Large intestine (tissue), 3 donors: Measurements from ENCODE around the gene ZCWPW1. TPM values are rescaled to one million over a fixed set of nuclear protein-coding genes. Genes with fewer than 3 reads are reported as not detected.

ENCODE experiments used
- DNase-seq, 2 donors: peaks; one replicate each; pipeline versions ENCODE4 v3.0.0 to v3.0.0-alpha.2; 2013
- H3K27ac ChIP-seq: one replicate; pipeline ENCODE4 v1.5.1; 2013; ENCODE audit warnings: low read length
- H3K27me3 ChIP-seq: 2 replicates; pipeline ENCODE4 v1.6.1; 2013; ENCODE audit warnings: low read length; ENCODE audit not compliant: control insufficient read depth, insufficient read depth
- H3K36me3 ChIP-seq: 2 replicates; pipeline ENCODE4 v1.6.1; 2013; ENCODE audit warnings: low read length; ENCODE audit not compliant: control insufficient read depth, insufficient read depth
- H3K4me1 ChIP-seq: one replicate; pipeline ENCODE4 v1.6.1; 2013; ENCODE audit warnings: low read length; ENCODE audit not compliant: control insufficient read depth, insufficient read depth
- H3K4me3 ChIP-seq: one replicate; pipeline ENCODE4 v1.5.1; 2013; ENCODE audit warnings: low read length
- H3K9me3 ChIP-seq: one replicate; pipeline ENCODE4 v1.6.1; 2013; ENCODE audit warnings: mild to moderate bottlenecking, low read depth, low read length, moderate library complexity; ENCODE audit not compliant: control insufficient read depth
- WGBS: methylation state at CpG from one replicate; pipeline ENCODE4 v1.1.5; 2013; ENCODE audit warnings: low lambda C conversion rate; ENCODE audit not compliant: insufficient coverage; 5-methylcytosine and 5-hydroxymethylcytosine counted together
- polyA plus RNA-seq: library from polyadenylated mRNA; unstranded; fragments of 120-200 nt; gene quantifications from one replicate; pipeline ENCODE4 v1.2.1, GENCODE V29; 2013

Gene ZCWPW1
- polyA plus RNA-seq, 1 donor = 4.8 TPM

DNA sequence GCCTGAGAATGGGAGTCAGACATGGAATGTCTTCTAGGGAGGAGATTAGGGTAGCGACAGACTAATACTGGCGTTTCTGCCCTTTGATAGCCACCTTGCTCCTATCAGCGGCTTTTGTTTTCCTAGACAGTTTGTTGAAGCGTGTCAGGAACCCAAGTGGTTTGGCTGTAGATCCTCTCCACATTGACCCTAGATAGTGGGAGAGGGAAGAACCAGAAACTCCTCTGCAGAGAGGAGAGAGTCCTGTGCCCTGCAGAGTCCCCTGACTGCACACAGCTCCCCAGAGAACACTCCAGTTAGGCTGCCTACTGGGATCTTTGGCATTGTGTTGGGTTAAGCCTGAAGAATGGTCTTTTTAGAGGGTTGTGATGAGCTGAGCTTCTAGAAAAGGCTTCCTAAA is 3.5 kb upstream of the ZCWPW1 start:
- peaks cover 33% of the 10 kb centered on the region for H3K4me1 ChIP-seq
- peaks cover 37% of the 10 kb centered on the region for H3K36me3 ChIP-seq
- no peaks in the 10 kb centered on the region for H3K27me3 ChIP-seq
- peaks cover 5% of the 10 kb centered on the region for H3K9me3 ChIP-seq
- no CpG with 5 or more reads among the region's 4 CpGs for WGBS
- peak overlapping the region; percentile 3 for H3K4me3 ChIP-seq
- no peak for DNase-seq
- no peak overlapping the region for H3K27ac ChIP-seq

DNA sequence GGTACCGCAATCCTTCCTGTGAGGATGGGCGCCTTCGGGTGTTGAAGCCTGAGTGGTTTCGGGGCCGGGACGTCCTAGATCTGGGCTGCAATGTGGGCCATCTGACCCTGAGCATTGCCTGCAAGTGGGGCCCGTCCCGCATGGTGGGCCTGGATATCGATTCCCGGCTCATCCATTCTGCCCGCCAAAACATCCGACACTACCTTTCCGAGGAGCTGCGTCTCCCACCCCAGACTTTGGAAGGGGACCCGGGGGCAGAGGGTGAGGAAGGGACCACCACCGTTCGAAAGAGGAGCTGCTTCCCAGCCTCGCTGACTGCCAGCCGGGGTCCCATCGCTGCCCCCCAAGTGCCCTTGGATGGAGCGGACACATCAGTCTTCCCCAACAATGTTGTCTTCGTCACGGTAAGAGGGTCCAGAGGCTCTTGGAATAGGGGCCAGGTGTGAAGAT is 2.8 kb upstream of the ZCWPW1 start:
- DNase-seq = no peak
- peak overlapping the region; percentile 76 for H3K4me3 ChIP-seq

DNA sequence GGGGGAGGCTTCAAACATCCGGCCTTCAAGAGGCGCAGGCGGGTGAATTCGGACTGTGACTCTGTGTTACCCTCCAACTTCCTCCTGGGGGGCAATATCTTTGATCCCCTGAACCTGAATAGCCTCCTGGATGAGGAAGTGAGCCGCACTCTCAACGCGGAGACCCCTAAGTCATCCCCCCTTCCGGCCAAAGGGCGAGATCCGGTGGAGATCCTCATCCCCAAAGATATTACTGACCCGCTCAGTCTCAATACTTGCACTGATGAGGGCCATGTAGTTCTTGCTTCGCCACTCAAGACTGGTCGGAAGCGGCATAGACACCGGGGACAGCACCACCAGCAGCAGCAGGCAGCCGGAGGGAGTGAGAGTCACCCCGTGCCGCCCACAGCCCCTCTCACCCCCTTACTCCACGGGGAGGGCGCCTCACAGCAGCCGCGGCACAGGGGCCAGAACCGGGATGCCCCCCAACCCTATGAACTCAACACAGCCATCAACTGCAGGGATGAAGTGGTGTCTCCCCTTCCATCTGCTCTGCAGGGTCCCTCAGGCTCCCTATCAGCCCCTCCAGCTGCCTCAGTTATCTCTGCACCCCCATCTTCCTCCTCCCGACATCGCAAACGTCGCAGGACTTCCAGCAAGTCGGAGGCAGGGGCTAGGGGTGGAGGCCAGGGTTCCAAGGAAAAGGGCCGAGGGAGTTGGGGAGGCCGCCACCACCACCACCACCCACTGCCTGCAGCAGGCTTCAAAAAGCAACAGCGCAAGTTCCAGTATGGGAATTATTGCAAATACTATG is 2.2 kb upstream of the ZCWPW1 start:
- peaks cover 5% of the 10 kb centered on the region for H3K9me3 ChIP-seq
- peaks cover 37% of the 10 kb centered on the region for H3K36me3 ChIP-seq
- WGBS = no CpG with 5 or more reads among the region's 31 CpGs
- no peak for DNase-seq
- peak overlapping the region; percentile 99 for H3K27ac ChIP-seq
- H3K27me3 ChIP-seq = no peaks in the 10 kb centered on the region
- H3K4me1 ChIP-seq = peaks cover 33% of the 10 kb centered on the region
- peak overlapping the region; percentile 76 for H3K4me3 ChIP-seq

More for the DNA sequence above, 2.8 kb upstream of the ZCWPW1 start:
- Histone ChIP-seq H3K4me1 (peaks cover 33% of the 10 kb centered on the region), H3K27me3 (no peaks in the 10 kb centered on the region), H3K9me3 (peaks cover 5% of the 10 kb centered on the region), H3K27ac (no peak overlapping the region), H3K36me3 (peaks cover 37% of the 10 kb centered on the region)
- no CpG with 5 or more reads among the region's 23 CpGs for whole genome bisulfite sequencing

DNA sequence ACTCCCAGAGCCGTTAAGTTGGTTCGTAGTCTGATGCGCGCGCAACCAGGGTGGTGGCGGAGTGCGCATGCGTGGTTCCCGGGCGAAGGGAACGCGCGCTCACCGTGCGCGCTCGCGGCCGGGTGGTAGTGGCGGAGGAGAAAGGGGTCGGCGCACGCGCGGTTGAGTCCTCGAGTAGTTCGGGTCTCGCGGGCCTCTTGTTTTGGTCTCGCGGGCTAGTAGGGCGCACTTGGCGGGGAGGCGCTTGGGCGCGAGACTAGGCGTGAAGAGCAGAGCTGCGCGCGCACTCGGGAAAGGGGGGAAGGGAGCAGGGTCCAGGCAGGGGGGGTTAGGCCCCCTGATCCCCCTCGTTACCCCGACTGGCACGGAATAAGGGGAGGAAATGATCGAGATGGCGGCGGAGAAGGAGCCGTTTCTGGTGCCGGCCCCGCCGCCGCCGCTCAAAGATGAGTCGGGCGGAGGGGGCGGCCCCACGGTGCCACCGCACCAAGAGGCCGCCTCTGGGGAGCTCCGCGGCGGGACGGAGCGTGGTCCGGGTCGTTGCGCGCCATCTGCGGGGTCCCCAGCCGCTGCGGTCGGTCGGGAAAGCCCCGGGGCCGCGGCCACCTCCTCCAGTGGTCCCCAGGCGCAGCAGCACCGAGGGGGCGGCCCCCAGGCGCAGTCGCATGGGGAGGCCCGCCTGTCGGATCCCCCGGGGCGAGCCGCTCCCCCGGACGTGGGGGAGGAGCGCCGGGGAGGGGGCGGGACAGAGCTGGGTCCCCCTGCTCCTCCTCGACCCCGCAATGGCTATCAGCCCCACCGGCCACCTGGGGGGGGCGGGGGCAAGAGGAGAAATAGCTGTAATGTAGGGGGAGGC is 1.4 kb upstream of the ZCWPW1 start, which contains the start of gene MEPCE:
Gene MEPCE, plus strand, starts transcription at position 195 of the 856 bp plus-strand sequence. Its CDS starts 188 bp downstream, at position 383.
- Histone ChIP-seq H3K36me3 (peaks cover 34% of the 10 kb centered on the region), H3K4me1 (peaks cover 27% of the 10 kb centered on the region), H3K9me3 (peaks cover 5% of the 10 kb centered on the region), H3K27me3 (no peaks in the 10 kb centered on the region), H3K27ac (peak within 1 kb of the TSS; percentile 99), H3K4me3 (peak within 1 kb of the TSS; percentile 76)
- DNase-seq = peak; percentile 95 to 96
- 0% methylated on average over 1 of the region's 95 CpGs for WGBS

DNA sequence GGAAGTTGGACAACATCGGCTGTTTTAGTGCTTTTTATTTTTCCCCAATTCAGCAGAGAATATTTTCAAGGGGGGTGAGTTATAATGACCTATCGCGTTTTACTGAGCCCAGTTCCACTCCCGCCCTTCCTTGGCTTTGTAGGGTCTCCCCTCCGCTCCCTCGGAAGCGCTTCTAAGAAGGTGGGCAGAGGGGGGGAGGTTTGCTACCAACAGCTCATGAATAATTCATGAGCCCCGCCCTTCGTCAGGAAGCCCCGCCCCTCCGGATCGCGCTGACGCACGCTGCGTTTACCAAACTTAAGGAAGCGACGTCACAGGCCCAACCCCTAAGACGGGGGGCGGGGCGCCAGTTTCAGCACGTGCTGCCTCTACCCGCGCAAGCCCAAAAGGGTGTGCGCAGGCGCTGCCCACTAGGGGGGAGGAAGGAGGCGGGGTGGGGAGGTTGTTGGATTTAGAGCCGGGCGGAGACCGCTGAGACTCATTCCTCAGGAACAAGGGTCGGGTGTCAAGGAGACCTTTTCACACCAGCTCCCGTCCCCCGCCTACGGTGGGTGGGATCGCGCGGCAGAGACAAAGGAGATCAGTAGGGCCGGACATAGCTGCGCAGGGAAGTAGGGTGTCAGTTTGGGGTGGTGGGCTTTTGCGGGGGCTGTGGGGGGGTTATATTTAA is 599 bp upstream of the ZCWPW1 start:
- WGBS = no CpG with 5 or more reads among the region's 40 CpGs
- peak; percentile 100 for DNase-seq
- Histone ChIP-seq H3K27ac (peak overlapping the region; percentile 99), H3K36me3 (peaks cover 26% of the 10 kb centered on the region), H3K9me3 (peaks cover 5% of the 10 kb centered on the region), H3K4me3 (peak overlapping the region; percentile 76), H3K4me1 (peaks cover 22% of the 10 kb centered on the region), H3K27me3 (no peaks in the 10 kb centered on the region)

DNA sequence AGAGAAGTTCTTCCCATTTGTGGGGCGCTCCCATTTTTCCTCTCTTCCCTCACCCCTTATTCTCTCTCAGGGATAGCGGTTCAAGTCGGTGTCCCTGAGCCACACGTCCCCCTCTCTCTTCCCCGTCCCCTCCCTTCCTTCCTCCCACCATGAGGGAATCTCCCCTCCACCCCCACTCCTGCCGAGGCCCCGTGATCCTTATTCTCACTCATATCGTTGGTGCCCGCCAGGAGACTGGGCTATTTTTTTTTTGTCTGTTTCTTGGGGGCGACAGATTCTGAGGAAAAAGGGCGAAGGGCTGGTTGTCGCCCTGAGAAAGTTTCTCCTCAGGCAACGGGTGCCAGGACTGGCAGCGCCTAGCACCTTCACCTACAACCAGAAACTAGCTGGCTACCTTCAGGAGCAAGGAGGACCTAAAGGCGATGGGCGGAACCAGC is 723 bp downstream of the ZCWPW1 start:
- H3K36me3 ChIP-seq = peaks cover 13% of the 10 kb centered on the region
- H3K27me3 ChIP-seq = no peaks in the 10 kb centered on the region
- peak overlapping the region; percentile 99 for H3K27ac ChIP-seq
- DNase-seq = no peak
- peaks cover 19% of the 10 kb centered on the region for H3K4me1 ChIP-seq
- H3K4me3 ChIP-seq = peak overlapping the region; percentile 76
- WGBS = no CpG with 5 or more reads among the region's 16 CpGs
- peaks cover 5% of the 10 kb centered on the region for H3K9me3 ChIP-seq

DNA sequence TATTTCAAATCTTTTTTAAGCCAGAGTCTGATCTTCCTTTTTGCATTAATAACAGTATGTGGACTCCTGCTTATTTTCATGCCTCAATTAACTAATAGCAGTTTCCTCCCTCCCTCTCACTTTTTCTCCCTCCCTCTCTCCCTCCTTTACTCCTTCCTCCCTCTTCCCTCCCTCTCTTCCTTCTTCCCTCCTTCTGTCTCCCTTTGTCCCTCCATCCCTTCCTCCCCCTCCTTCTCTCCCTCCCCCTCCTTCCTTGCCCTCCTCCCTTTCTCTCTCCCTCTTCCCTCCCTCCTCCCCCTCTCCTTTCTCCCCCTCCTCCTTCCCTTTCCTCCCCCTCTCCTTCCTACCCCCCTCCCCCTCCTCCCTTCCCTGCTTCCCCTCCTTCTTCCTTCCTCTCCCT is 2.0 kb downstream of the ZCWPW1 start:
- DNase-seq = no peak
- H3K27ac ChIP-seq = no peak overlapping the region
- peaks cover 14% of the 10 kb centered on the region for H3K4me1 ChIP-seq
- H3K27me3 ChIP-seq = no peaks in the 10 kb centered on the region
- H3K4me3 ChIP-seq = no peak overlapping the region
- peaks cover under 1% of the 10 kb centered on the region for H3K36me3 ChIP-seq
- peaks cover 5% of the 10 kb centered on the region for H3K9me3 ChIP-seq

DNA sequence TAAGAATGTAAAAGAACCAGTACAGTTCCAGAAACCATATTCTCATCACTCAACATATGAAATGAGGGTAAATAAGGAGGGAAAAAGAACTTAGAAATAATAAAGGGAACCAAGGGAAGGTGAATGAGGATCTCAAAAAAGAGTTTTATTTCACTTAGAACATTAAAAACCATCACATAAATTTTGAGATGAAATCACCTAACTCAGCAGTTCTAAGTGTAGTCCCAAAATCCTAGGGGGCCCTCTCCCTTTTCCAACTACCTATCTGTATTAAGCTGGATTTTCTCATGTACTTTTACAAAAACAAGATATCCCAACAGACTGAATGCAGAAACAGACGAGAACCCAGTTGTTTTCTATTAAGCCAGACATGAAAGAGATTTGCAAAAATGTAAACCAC is 3.2 kb downstream of the ZCWPW1 start:
- Histone ChIP-seq H3K27me3 (no peaks in the 10 kb centered on the region), H3K9me3 (peaks cover 5% of the 10 kb centered on the region), H3K36me3 (no peaks in the 10 kb centered on the region), H3K4me3 (no peak overlapping the region), H3K4me1 (peaks cover 4% of the 10 kb centered on the region), H3K27ac (no peak overlapping the region)
- no peak for DNase-seq
- WGBS = 82% methylated on average over 1 of the region's 1 CpG

DNA sequence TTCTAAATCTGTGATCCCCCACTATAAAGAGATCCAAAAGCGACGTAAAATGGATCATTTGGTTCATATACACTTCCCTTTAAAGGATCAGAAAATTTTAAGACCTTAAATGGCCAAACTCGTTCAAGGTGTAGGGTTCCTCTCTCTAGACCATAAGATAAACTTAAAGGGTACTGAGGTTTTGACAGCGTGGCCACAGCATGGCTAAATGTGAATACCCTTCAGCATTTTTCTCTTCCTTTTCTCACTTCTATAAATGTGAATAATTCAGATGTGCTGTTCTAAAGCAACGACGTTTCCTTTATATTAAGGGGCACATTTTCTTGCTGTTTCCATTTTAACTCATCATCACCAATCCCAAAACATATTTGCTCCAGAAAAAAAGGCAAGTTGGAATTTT is 5.2 kb downstream of the ZCWPW1 start:
- Histone ChIP-seq H3K27ac (no peak overlapping the region), H3K9me3 (peaks cover 5% of the 10 kb centered on the region), H3K4me3 (no peak overlapping the region), H3K27me3 (no peaks in the 10 kb centered on the region), H3K4me1 (peaks cover 4% of the 10 kb centered on the region), H3K36me3 (no peaks in the 10 kb centered on the region)
- no peak for DNase-seq
- WGBS = 94% methylated on average over 3 of the region's 6 CpGs

DNA sequence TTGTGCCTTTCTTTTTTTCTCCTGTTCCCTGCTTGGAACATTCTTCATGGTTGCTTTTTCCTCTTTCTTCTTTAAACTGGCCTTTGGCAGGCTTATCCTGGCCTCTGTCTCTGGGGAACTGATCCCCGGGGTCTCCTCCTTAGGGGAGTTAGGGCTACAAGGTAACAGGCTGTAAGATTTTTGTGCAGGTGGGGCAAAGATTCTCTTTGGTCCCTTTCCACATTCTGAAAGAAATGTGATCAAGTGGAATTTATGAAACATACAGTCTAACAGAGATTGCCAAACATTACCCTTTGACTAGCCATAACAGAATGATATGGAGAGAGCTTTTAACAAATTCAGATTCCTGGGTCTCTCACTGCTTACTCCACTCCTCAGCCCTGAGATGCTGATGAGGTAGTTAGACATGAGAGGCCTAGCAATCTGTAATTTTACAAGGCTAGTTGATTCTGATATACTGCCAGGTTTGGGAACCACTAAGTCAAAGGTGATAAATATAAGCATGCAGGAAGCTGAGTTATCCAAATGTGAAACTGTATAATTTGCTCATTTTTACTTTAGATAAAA is 8.8 kb downstream of the ZCWPW1 start:
- no CpG with 5 or more reads among the region's 1 CpG for WGBS
- no peaks in the 10 kb centered on the region for H3K4me1 ChIP-seq
- H3K4me3 ChIP-seq = no peak overlapping the region
- no peaks in the 10 kb centered on the region for H3K27me3 ChIP-seq
- DNase-seq = no peak
- H3K9me3 ChIP-seq = no peaks in the 10 kb centered on the region
- H3K36me3 ChIP-seq = no peaks in the 10 kb centered on the region
- H3K27ac ChIP-seq = no peak overlapping the region
